Neuron (in vitro differentiated cells): ENCODE data around the gene ADAM8.

Experiments used
- H2AFZ ChIP-seq: one replicate; pipeline ENCODE4 v1.6.1; 2013; ENCODE audit warnings: low read depth, mild to moderate bottlenecking, inconsistent platforms, low read length, moderate library complexity
- H3K27me3 ChIP-seq: one replicate; pipeline ENCODE4 v1.6.1; 2013; ENCODE audit warnings: low read length; ENCODE audit not compliant: insufficient read depth
- H3K36me3 ChIP-seq: one replicate; pipeline ENCODE4 v1.6.1; 2013; ENCODE audit warnings: low read length; ENCODE audit not compliant: insufficient read depth
- H3K4me1 ChIP-seq: one replicate; pipeline ENCODE4 v1.6.1; 2013; ENCODE audit warnings: low read length; ENCODE audit not compliant: insufficient read depth
- H3K4me3 ChIP-seq: 2 replicates; pipeline ENCODE4 v1.5.1; 2013; ENCODE audit warnings: mild to moderate bottlenecking, low read length, moderate library complexity
- H3K9me3 ChIP-seq: one replicate; pipeline ENCODE4 v1.6.1; 2013; ENCODE audit warnings: low read length

ADAM8 gene

DNA sequence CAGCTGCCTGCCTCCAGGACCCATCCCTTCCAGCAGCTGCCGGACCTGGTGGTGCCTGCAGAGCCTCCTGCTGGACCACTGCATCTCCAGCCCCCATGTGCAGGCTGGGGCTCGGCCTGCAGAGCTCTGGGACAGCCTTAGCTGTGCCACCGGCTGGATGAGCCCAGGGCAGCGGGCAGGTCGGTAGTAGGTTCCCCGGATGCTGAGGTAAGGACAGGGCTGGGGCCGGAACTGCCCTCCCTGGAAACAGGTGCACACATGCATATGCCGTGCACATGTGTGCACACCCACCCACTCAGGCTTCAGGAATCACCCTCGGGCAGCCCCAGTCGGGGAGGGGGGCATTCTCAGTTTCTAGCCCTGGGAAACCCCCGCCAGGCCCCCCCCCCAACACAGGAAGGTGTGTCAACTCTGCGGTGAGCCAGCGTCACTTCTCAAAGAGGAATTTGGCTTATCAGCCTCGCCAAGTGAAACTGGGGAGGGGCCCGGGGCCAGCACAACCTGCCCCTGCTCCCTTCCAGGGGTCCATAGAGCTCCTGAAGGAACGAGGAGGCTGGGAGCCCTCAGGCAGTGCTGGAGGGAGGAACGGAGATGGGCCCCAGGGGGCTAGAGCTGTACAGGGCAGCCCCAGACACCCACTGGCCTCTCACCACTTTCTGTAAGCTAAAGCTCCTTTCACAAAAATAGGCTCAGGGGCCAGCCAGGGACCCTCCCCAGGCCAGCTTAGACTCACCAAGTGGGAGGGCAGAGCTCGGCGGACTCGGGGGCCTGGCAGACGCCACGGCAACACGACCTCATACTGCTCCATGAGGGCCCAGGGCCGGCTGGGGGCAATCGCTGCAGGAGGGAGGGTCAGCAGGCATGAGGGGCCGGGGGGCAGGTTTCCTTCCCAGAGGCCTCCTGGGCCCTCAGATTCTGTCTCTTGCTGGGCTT lies 1.7 kb downstream of the ADAM8 start:
- Histone ChIP-seq H3K36me3 (peaks cover 13% of the 10 kb centered on the region), H3K4me3 (no peak overlapping the region), H3K9me3 (no peaks in the 10 kb centered on the region), H2AFZ (no peak overlapping the region), H3K4me1 (peaks cover 13% of the 10 kb centered on the region), H3K27me3 (no peaks in the 10 kb centered on the region)

DNA sequence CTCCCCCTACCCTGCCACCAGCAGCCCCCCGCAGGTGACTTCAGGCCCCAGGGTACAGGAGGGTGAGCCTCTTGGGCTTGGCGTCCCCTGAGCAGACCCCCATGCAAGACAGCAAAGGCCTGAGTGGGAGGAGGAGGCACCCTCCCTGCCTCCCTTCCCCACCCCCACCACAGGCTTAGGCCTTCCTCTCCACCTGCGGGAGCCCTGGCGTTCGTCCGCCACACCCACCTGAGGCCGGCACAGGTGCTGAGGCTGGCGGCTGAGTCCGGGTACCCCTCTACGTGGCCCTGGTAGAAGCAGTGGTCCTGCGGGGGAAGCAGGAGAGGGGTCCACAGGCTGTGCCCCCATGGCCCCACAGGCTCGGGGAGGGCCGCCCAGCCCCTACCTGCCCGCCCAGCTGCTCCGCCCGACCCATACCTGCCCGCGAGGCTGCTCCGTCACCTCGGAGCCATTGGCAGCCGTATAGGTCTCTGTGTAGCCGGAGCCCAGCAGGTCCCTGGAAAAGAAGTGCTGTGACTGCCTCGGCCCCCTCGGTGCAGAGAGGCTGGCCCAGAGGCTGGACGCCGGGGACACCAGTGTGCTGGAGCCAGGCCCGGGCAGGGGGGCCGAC lies 3.0 kb downstream of the ADAM8 start:
- no peaks in the 10 kb centered on the region for H3K9me3 ChIP-seq
- H2AFZ ChIP-seq = no peak overlapping the region
- H3K36me3 ChIP-seq = peaks cover 4% of the 10 kb centered on the region
- no peak overlapping the region for H3K4me3 ChIP-seq
- no peaks in the 10 kb centered on the region for H3K27me3 ChIP-seq
- peaks cover 13% of the 10 kb centered on the region for H3K4me1 ChIP-seq

DNA sequence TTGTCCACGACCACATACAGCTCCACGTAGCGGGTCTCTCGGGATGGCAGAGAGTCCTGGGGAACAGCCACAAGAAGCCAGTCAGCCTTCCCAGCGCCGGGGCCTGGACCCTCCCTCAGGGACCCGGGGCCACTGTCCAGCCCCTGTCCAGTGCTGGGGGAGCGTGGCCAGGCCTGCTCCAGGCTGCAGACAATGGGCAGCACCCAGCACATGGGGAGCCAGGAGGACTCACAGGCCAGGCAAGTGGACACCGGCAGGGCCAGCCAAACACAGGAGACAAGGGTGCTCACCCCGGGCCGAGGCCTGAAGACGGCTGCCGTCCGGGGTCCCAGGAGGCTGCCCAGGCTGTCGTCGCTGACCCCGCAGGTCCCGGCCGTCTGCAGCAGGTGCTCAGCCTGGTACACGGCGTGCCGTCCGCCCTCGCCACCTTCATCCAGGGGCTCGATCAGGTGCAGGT lies 3.7 kb downstream of the ADAM8 start:
- no peak overlapping the region for H3K4me3 ChIP-seq
- H3K36me3 ChIP-seq = peaks cover 5% of the 10 kb centered on the region
- no peaks in the 10 kb centered on the region for H3K27me3 ChIP-seq
- H3K9me3 ChIP-seq = no peaks in the 10 kb centered on the region
- H2AFZ ChIP-seq = no peak overlapping the region
- H3K4me1 ChIP-seq = peaks cover 13% of the 10 kb centered on the region

DNA sequence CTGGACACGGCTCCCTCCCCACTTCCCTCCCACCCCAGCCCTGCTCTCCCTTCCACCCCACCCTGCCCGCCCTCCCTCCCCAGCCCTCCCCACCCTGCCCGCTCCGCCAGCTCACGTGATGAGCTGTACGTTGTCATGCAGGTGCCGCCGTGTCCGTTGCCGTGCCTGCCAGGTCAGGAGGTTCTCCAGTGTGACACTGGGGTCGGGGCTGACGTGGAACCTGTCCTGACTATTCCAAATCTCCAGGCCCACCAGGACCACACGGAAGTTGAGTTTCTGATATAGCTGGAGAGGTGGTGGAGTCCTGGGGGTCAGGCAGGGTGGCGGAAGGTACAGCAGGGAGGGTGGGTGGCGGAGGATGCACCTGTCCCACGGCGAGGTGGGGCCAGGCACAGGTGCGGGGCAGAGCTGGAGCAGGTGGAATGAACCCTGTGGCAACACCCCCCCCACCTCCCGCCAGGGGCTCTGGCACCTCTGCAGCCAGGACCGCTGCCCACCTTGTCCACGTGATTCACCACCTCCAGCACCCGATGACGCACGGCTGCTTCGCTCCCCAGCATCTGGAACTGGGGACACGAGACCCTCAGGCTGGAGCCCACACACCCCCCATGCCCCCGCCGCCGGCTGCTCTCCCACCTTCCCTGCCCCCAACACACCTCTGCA lies 4.2 kb downstream of the ADAM8 start:
- H3K4me3 ChIP-seq = no peak overlapping the region
- no peaks in the 10 kb centered on the region for H3K27me3 ChIP-seq
- no peak overlapping the region for H2AFZ ChIP-seq
- H3K36me3 ChIP-seq = peaks cover 5% of the 10 kb centered on the region
- H3K4me1 ChIP-seq = peaks cover 13% of the 10 kb centered on the region
- H3K9me3 ChIP-seq = no peaks in the 10 kb centered on the region

DNA sequence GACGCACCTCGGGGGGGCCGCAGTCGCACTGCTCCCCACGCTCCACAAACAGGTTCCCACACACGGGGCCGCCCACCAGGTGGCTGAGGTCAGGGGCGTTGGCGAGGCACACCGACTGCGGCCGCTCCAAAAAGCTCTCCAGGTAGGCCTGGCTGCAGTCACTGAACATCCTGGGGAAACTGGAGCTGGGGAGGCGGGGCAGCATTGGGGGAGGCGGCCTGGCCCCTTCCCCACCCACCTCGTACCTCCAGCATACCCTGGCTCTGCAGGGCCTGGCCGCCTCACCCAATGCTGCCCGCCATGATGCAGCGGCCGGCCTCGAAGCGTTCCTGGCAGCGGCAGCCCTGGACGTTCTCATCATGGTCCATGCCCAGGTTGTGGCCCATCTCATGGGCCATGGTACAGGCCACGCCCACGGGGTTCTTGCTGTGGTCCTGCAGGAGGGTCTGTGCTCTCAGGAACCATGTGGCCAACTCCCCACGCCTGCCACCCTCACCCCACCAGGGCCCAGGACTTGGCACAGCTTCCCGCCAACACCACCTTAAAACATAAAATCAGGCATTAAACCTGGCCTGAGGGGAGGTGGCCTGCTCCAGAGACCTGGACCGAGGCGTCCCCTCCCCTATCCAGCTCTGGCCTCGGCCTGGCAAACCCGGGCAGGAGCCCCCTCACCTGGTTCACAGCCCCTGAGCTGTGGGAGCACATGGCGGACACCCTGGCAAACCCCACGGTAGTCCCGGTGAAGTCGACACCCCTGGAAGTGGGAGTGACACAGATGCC lies 5.0 kb downstream of the ADAM8 start:
- Histone ChIP-seq H3K36me3 (peaks cover 5% of the 10 kb centered on the region), H3K9me3 (no peaks in the 10 kb centered on the region), H3K27me3 (no peaks in the 10 kb centered on the region), H3K4me3 (no peak overlapping the region), H2AFZ (no peak overlapping the region), H3K4me1 (peaks cover 13% of the 10 kb centered on the region)

DNA sequence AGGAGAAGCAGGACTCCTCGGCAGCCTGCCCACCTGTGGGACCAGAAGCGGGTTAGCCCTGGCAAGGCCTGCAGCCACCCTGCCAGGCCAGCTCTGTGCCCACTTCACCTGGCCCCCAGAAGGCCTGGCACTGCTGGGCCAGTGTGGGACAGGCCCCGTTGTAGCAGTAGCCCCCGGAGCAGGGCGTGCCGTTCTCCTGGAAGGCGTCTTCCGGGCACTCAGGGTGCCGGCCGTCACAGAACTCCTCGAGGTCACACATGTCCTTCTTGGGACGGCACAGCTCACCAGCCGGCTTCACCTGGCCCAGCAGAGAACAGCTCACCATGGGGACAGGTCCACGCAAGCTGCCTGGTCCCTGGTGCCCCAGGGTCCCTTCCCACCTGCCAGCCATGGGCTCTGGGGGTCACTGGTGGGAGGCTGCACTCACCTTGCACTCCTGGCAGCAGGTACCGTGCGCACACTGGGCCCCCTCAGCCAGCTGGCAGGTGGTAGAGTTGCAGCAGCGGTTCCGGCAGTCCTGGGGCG lies 5.8 kb downstream of the ADAM8 start:
- no peaks in the 10 kb centered on the region for H3K27me3 ChIP-seq
- no peak overlapping the region for H2AFZ ChIP-seq
- peaks cover 5% of the 10 kb centered on the region for H3K36me3 ChIP-seq
- peaks cover 13% of the 10 kb centered on the region for H3K4me1 ChIP-seq
- no peak overlapping the region for H3K4me3 ChIP-seq
- no peaks in the 10 kb centered on the region for H3K9me3 ChIP-seq

DNA sequence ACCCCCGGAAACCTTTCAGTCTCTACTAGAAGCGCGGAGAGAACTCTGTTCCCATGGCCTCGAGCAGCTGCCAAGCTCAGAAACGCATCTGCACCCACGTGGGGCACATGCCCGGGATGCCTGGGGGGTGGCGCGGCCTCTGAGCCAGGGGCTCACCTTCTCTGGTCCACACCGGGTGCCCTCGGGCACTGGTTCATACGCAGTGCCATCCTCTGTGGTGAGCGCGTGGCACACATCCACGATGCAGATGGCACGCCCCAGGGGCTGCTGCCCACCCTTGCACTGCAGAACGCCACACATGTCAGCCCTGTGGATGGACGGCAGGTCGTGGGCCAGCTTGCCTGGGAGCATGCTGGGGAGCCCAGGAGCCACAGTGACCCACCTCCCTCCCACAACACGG lies 6.5 kb downstream of the ADAM8 start:
- H3K4me3 ChIP-seq = no peak overlapping the region
- H3K9me3 ChIP-seq = no peaks in the 10 kb centered on the region
- peaks cover 6% of the 10 kb centered on the region for H3K4me1 ChIP-seq

DNA sequence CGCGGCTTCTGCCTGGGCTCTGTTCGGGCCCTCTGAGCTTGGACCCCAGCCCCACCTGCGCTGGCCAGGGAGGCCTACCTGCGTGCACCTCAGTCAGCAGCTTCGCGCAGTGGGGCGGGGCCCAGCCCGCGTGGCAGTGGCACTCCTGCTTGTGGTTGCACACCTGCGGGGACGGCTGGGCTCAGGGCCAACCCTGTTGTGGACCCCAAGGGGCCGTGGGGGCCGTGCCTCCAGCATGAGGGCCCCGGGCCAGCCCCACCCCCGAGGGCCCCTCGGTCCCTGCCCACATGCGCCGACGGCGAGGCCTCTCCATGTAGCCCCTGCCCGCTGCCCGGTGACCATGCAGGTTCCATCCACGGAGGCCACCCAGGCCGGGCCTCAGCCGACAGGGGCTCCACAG lies 7.3 kb downstream of the ADAM8 start:
- no peaks in the 10 kb centered on the region for H3K4me1 ChIP-seq
- no peaks in the 10 kb centered on the region for H3K27me3 ChIP-seq
- H3K9me3 ChIP-seq = no peaks in the 10 kb centered on the region
- peaks cover 5% of the 10 kb centered on the region for H3K36me3 ChIP-seq
- H3K4me3 ChIP-seq = no peak overlapping the region
- H2AFZ ChIP-seq = no peak overlapping the region

More for the DNA sequence above, 6.5 kb downstream of the ADAM8 start:
- peaks cover 5% of the 10 kb centered on the region for H3K36me3 ChIP-seq
- H3K27me3 ChIP-seq = no peaks in the 10 kb centered on the region
- no peak overlapping the region for H2AFZ ChIP-seq

DNA sequence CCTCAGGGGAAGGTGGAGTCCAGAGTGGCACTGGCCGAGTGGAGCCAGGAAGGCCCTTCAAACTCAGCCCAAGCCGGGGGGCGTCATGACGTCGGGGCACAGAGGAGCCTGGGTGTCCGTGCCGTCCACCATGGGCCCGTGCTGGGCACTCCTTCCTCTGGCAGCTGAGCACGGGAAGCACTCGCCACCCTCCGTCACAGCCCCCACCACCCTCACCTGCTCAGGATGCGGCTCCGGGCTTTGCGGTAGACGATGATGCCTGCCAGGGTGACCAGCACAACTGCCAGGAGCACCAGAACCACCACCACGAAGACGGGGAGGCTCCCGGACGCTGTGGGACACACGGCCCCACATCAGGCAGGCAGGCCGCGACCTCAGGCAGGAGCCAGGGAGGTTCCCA lies 8.1 kb downstream of the ADAM8 start:
- H3K4me3 ChIP-seq = no peak overlapping the region
- H3K27me3 ChIP-seq = no peaks in the 10 kb centered on the region
- no peaks in the 10 kb centered on the region for H3K9me3 ChIP-seq
- no peak overlapping the region for H2AFZ ChIP-seq
- H3K36me3 ChIP-seq = peaks cover 5% of the 10 kb centered on the region
- H3K4me1 ChIP-seq = peaks cover under 1% of the 10 kb centered on the region

DNA sequence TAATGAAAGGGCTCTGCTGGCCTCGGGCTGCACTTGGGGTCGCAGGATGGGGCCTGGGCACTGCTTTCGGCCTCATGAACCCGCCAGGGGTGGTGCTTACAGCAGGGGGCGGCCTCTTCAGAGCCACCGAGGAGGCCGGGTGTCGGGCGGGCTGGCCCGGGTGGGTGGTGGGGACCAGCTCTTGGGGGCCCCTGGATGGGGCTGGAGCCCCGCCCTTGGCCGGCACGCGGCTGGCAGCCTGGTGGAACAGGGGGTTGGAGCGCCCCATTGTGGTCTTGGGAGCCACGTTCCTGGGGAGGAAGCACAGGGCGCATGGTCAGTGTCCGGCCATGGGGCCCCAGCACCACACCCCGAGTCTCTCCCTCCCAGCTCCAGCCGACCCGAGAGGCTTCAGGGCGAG lies 8.8 kb downstream of the ADAM8 start:
- Histone ChIP-seq H3K9me3 (no peaks in the 10 kb centered on the region), H3K4me3 (no peak overlapping the region), H3K4me1 (peaks cover 7% of the 10 kb centered on the region), H2AFZ (no peak overlapping the region), H3K27me3 (no peaks in the 10 kb centered on the region), H3K36me3 (peaks cover 5% of the 10 kb centered on the region)

DNA sequence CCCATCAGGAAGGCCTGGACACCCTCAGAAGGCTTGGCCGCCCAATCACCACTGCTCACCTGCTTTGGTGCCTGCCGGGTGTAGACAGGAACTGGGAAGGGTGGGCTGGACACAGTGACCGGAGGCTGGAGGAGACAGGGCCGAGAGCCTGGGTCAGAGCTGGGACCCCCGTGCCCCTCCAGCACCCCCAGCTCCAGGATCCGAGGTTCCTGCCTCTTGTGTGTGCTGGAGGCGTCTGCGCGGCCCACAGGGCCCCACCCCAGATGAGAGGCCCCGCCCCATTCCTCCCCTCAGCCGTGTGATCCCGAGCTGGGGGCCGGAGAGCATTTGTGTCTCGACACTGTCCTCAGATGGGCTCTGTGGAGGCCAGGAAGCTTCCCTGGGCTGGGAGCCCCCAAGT lies 9.4 kb downstream of the ADAM8 start:
- peaks cover 5% of the 10 kb centered on the region for H3K36me3 ChIP-seq
- H2AFZ ChIP-seq = no peak overlapping the region
- peaks cover 13% of the 10 kb centered on the region for H3K4me1 ChIP-seq
- no peaks in the 10 kb centered on the region for H3K27me3 ChIP-seq
- no peaks in the 10 kb centered on the region for H3K9me3 ChIP-seq
- H3K4me3 ChIP-seq = no peak overlapping the region

DNA sequence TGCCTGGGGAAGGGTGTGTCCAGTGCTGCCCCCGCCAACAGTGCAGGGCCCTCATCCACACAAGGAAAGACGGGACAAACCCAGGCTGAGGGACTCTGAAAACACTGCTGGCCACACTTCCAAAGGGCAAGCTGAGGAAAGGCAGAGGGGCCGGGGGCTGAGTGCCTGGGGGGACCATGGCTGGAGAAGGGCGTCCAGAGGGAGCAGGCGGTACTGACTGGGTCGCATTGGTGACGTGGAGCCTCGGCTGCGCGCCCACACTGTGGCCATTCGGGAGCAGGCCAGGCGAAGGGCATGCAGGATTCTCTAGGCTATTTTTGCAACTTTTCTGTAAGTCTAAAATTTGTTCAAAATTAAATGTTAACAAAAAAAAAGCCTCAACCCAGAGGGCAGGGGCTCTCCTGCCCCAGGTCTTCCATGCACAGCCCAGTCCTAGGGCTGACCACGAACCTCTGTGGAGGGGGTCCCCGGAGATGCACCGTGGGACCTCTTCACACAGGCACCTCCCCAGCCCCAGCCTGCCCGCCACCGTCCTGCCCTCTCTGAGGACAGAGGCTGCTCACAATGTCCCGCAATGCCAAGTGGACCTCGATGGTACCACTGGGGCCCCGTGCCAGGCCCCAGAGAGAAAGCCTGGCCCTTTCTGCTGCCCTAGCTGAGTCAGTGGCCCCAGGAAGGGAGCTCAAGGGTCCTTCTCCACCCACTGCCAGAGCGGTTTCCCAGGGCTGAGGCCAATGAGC lies 10.4 kb downstream of the ADAM8 start:
- Histone ChIP-seq H3K4me3 (no peak overlapping the region), H3K36me3 (peaks cover 5% of the 10 kb centered on the region), H2AFZ (no peak overlapping the region), H3K9me3 (no peaks in the 10 kb centered on the region), H3K4me1 (peaks cover 18% of the 10 kb centered on the region), H3K27me3 (no peaks in the 10 kb centered on the region)
